NB4 (cell line): ENCODE measurements around the gene CELF1.

Experiments used
- CTCF ChIP-seq: IDR thresholded peaks from one replicate; pipeline ENCODE4 v1.5.1; 2012; ENCODE audit warnings: low read depth, low read length
- MYC ChIP-seq: IDR thresholded peaks from 2 replicates; pipeline ENCODE4 v1.6.1; 2011; ENCODE audit warnings: low read depth, low read length

DNA sequence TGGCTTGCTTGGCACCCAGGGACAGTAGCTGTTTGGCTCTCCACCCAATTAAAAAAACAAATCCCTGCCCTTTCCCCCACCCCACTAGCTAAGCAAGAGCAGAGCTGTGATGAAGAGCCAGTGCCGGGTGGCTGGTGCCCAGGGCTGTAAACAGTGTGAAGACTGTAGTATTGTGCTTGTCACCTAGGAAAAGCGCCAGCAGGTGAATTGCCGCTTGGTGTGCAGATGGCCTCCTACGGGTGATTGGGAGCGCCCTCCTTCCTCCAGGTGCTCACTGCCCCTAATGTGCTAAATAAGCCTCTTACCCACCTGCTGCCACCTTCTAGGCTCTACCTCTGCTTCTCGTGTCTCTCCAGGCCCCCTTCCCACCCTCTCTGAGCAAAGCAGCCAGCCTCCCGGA lies 85.6 kb downstream of the CELF1 start:
- TF ChIP-seq CTCF (no peak), MYC (no peak)
